ENCODE data around the gene OR6A2.

OR6A2 gene

DNA sequence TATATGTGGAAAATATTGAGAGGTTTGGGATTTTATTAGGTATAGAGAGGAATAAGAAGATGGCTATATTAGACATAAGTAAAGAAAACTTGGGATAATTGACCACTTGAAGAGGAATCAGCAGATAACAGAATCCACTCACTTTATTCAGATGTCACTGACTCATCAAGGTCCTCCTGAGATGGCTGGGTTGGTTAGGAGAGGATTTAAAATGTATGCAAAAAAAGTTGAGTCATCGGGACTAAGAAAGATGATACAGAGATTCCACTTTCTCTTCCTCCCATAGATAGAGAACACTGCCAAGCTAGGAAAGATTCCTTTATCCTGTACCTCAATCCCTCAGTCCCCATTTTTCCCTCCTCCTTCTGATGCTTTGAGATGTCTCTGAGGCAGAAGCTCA, at the start of gene OR6A2:
Gene OR6A2, minus strand, starts transcription at position 288 of the 400 bp plus-strand sequence. CDS start 3,981 bp downstream, outside the sequence.
- H3K4me1 ChIP-seq (ENCODE audit: insufficient read depth, low read length, severe bottlenecking), result no peaks in the 10 kb centered on the region
- no peaks in the 10 kb centered on the region for H3K27me3 ChIP-seq (ENCODE audit: insufficient read depth, low read length)
- no peaks in the 10 kb centered on the region for H3F3A ChIP-seq (ENCODE audit: insufficient read depth, low read length)
- no peaks in the 10 kb centered on the region for H3K9me2 ChIP-seq (ENCODE audit: low read depth, low read length)
- no peak within 1 kb of the TSS for H3K27ac ChIP-seq (ENCODE audit: low read depth, low read length, poor library complexity, severe bottlenecking)
- no peak for TF ChIP-seq EZH2 (IDR thresholded peaks at IDR 0.05; ENCODE audit: borderline replicate concordance, low read length)
- TF ChIP-seq, protein P1, sequence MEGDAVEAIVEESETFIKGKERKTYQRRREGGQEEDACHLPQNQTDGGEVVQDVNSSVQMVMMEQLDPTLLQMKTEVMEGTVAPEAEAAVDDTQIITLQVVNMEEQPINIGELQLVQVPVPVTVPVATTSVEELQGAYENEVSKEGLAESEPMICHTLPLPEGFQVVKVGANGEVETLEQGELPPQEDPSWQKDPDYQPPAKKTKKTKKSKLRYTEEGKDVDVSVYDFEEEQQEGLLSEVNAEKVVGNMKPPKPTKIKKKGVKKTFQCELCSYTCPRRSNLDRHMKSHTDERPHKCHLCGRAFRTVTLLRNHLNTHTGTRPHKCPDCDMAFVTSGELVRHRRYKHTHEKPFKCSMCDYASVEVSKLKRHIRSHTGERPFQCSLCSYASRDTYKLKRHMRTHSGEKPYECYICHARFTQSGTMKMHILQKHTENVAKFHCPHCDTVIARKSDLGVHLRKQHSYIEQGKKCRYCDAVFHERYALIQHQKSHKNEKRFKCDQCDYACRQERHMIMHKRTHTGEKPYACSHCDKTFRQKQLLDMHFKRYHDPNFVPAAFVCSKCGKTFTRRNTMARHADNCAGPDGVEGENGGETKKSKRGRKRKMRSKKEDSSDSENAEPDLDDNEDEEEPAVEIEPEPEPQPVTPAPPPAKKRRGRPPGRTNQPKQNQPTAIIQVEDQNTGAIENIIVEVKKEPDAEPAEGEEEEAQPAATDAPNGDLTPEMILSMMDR (IDR thresholded peaks at IDR 0.05; ENCODE audit: low read length), result no peak
- no peak within 1 kb of the TSS for H2AFZ ChIP-seq (ENCODE audit: low read length)
- H3K36me3 ChIP-seq (ENCODE audit: insufficient read depth, low read length), result no peaks in the 10 kb centered on the region
- H3K4me3 ChIP-seq (ENCODE audit: low read depth, low read length, poor library complexity, severe bottlenecking), result no peak within 1 kb of the TSS
- no peaks in the 10 kb centered on the region for H4K20me1 ChIP-seq (ENCODE audit: insufficient read depth, low read length)
- no peaks in the 10 kb centered on the region for H3K9me3 ChIP-seq (ENCODE audit: low read length)
- no peaks in the 10 kb centered on the region for H3K79me2 ChIP-seq (ENCODE audit: insufficient read depth, low read length)
- no peak within 1 kb of the TSS for H3K9ac ChIP-seq (ENCODE audit: low read length)
- H3K4me2 ChIP-seq (ENCODE audit: low read length), result no peak within 1 kb of the TSS

DNA sequence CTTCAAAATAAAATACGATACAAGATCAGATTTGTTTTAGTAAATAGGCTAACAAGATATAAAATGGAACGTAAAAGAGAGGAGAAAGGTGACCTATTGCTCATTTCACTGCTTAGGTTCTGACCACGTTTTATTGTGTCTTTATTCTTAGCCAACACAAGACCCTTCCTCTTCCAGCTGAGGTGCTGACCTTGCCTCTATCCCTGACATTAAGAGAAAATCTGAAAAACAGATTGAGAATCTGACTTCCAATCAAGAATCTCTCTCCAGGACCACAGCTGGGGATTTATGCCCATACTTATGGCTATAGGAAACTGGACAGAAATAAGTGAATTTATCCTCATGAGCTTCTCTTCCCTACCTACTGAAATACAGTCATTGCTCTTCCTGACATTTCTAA, 45.9 kb upstream of the OR6A2 start, which contains the start of gene OR10A5:
Gene OR10A5, plus strand, starts transcription at position 301 of the 400 bp plus-strand sequence. Its CDS starts 0 bp downstream, at position 301.
- no peaks in the 10 kb centered on the region for H3K9me2 ChIP-seq (ENCODE audit: low read depth, low read length)
- no peaks in the 10 kb centered on the region for H3K79me2 ChIP-seq (ENCODE audit: insufficient read depth, low read length)
- H3K27me3 ChIP-seq (ENCODE audit: insufficient read depth, low read length), result no peaks in the 10 kb centered on the region
- no peaks in the 10 kb centered on the region for H3K36me3 ChIP-seq (ENCODE audit: insufficient read depth, low read length)
- no peak for TF ChIP-seq EZH2 (IDR thresholded peaks at IDR 0.05; ENCODE audit: borderline replicate concordance, low read length)
- no peaks in the 10 kb centered on the region for H3F3A ChIP-seq (ENCODE audit: insufficient read depth, low read length)
- no peaks in the 10 kb centered on the region for H3K9me3 ChIP-seq (ENCODE audit: low read length)
- no peak within 1 kb of the TSS for H2AFZ ChIP-seq (ENCODE audit: low read length)
- H3K4me1 ChIP-seq (ENCODE audit: insufficient read depth, low read length, severe bottlenecking), result no peaks in the 10 kb centered on the region
- H3K27ac ChIP-seq (ENCODE audit: low read depth, low read length, poor library complexity, severe bottlenecking), result no peak within 1 kb of the TSS
- H3K4me2 ChIP-seq (ENCODE audit: low read length), result no peak within 1 kb of the TSS
- H4K20me1 ChIP-seq (ENCODE audit: insufficient read depth, low read length), result no peaks in the 10 kb centered on the region
- no peak within 1 kb of the TSS for H3K9ac ChIP-seq (ENCODE audit: low read length)
- H3K4me3 ChIP-seq (ENCODE audit: low read depth, low read length, poor library complexity, severe bottlenecking), result no peak within 1 kb of the TSS

DNA sequence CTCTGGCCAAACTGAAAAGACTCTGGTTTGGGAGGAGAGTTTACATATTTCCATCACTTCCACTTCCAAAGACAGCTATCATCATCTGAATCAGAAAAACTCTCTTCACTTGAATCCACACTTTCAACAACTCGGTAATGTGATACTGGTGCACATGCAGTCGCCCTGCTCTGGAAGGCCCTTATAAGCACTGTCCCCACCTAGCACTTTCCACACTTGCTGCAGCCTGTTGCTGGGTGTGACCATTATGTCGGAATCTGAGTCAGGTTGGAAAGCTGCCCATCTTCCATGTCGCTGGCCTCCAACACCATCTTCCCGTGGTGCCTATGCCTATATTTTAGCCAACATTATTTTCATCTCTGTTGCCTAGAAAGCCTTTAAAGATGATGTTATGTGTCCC, 44.9 kb upstream of the OR6A2 start:
- Histone ChIP-seq H3F3A (ENCODE audit: insufficient read depth, low read length) (no peaks in the 10 kb centered on the region), H3K9me3 (ENCODE audit: low read length) (no peaks in the 10 kb centered on the region), H3K27ac (ENCODE audit: low read depth, low read length, poor library complexity, severe bottlenecking) (no peak overlapping the region), H3K4me2 (ENCODE audit: low read length) (no peak overlapping the region), H3K9me2 (ENCODE audit: low read depth, low read length) (no peaks in the 10 kb centered on the region), H3K79me2 (ENCODE audit: insufficient read depth, low read length) (no peaks in the 10 kb centered on the region), H3K36me3 (ENCODE audit: insufficient read depth, low read length) (no peaks in the 10 kb centered on the region), H3K4me3 (ENCODE audit: low read depth, low read length, poor library complexity, severe bottlenecking) (no peak overlapping the region), H3K4me1 (ENCODE audit: insufficient read depth, low read length, severe bottlenecking) (no peaks in the 10 kb centered on the region), H3K27me3 (ENCODE audit: insufficient read depth, low read length) (no peaks in the 10 kb centered on the region), H3K9ac (ENCODE audit: low read length) (no peak overlapping the region), H2AFZ (ENCODE audit: low read length) (no peak overlapping the region), H4K20me1 (ENCODE audit: insufficient read depth, low read length) (no peaks in the 10 kb centered on the region)
- no peak for TF ChIP-seq EZH2 (IDR thresholded peaks at IDR 0.05; ENCODE audit: borderline replicate concordance, low read length)
- TF ChIP-seq, protein P1 (IDR thresholded peaks at IDR 0.05; ENCODE audit: low read length), result no peak

DNA sequence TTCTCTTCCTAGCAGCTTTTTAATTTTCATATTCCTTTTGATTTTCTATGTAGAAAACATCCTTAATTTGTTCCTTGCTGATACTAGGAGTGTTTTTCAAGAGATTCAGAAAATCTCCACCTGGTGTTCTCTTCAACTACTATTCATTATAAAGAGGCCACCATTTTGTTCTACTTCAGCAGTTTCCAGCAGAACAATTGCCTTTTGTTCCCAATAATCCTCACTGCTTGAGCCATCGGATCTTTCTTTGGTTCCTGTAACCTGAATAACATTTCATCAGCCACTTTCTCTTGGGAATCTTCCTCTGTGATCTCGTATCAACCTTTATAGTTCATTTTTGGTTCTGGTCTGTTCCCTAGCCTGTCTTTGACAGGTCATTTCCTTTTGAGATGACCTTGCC, 44.2 kb upstream of the OR6A2 start:
- no peak overlapping the region for H3K9ac ChIP-seq (ENCODE audit: low read length)
- no peak overlapping the region for H3K4me2 ChIP-seq (ENCODE audit: low read length)
- TF ChIP-seq EZH2 (IDR thresholded peaks at IDR 0.05; ENCODE audit: borderline replicate concordance, low read length), result no peak
- TF ChIP-seq, protein P1 (IDR thresholded peaks at IDR 0.05; ENCODE audit: low read length), result no peak
- no peak overlapping the region for H3K27ac ChIP-seq (ENCODE audit: low read depth, low read length, poor library complexity, severe bottlenecking)
- H3K4me3 ChIP-seq (ENCODE audit: low read depth, low read length, poor library complexity, severe bottlenecking), result no peak overlapping the region
- H3K27me3 ChIP-seq (ENCODE audit: insufficient read depth, low read length), result no peaks in the 10 kb centered on the region
- no peaks in the 10 kb centered on the region for H3K79me2 ChIP-seq (ENCODE audit: insufficient read depth, low read length)
- no peaks in the 10 kb centered on the region for H3K9me3 ChIP-seq (ENCODE audit: low read length)
- no peaks in the 10 kb centered on the region for H3K9me2 ChIP-seq (ENCODE audit: low read depth, low read length)
- H3K36me3 ChIP-seq (ENCODE audit: insufficient read depth, low read length), result no peaks in the 10 kb centered on the region
- H3F3A ChIP-seq (ENCODE audit: insufficient read depth, low read length), result no peaks in the 10 kb centered on the region
- no peak overlapping the region for H2AFZ ChIP-seq (ENCODE audit: low read length)
- no peaks in the 10 kb centered on the region for H3K4me1 ChIP-seq (ENCODE audit: insufficient read depth, low read length, severe bottlenecking)
- no peaks in the 10 kb centered on the region for H4K20me1 ChIP-seq (ENCODE audit: insufficient read depth, low read length)
